ENCODE results near the gene GEMIN8. TPM values are rescaled to one million over a fixed set of nuclear protein-coding genes. Genes with fewer than 3 reads are reported as not detected.

GEMIN8 gene
- total RNA-seq, 1 experiment from 2014 or later = 14.8 TPM

GRCh38 chrX:14017399-14017798, 12.3 kb downstream of the GEMIN8 start:
- Histone ChIP-seq H3K4me1 (ENCODE audit: insufficient read depth, low read length) (no peaks in the 10 kb centered on the region), H3K27ac (ENCODE audit: insufficient read length, low read depth, low read length) (no peak overlapping the region), H4K8ac (replicated peaks; ENCODE audit: insufficient read length, low read depth, low read length) (no peak overlapping the region), H3K9ac (ENCODE audit: extremely low read depth, insufficient read length, low read length) (no peak overlapping the region), H3K4ac (ENCODE audit: low read depth, low read length) (no peak overlapping the region), H2BK5ac (ENCODE audit: insufficient read length, low read length) (no peak overlapping the region), H2BK20ac (ENCODE audit: low read depth, low read length, poor library complexity, severe bottlenecking) (no peak overlapping the region), H4K91ac (ENCODE audit: insufficient read length, low read depth, low read length) (no peak overlapping the region), H3K18ac (ENCODE audit: insufficient read length, low read depth, low read length) (no peak overlapping the region), H2BK120ac (ENCODE audit: low read depth, low read length, poor library complexity, severe bottlenecking) (no peak overlapping the region), H3K27me3 (ENCODE audit: insufficient read depth, low read length) (no peaks in the 10 kb centered on the region), H2AK5ac (ENCODE audit: insufficient read length, low read length) (no peak overlapping the region), H3K14ac (ENCODE audit: insufficient read depth, low read length) (no peak overlapping the region), H2AFZ (ENCODE audit: low read length) (no peak overlapping the region), H3K56ac (ENCODE audit: insufficient read length, low read depth, low read length) (no peak overlapping the region), H3K23ac (ENCODE audit: insufficient read length, low read depth, low read length) (no peak overlapping the region), H2BK12ac (ENCODE audit: insufficient read length, low read depth, low read length) (no peak overlapping the region), H3K23me2 (ENCODE audit: insufficient read length, low read depth, low read length, poor library complexity, severe bottlenecking) (no peaks in the 10 kb centered on the region), H3T11ph (ENCODE audit: low read length) (no peak overlapping the region), H3K79me2 (ENCODE audit: insufficient read depth, low read length) (no peaks in the 10 kb centered on the region), H2BK15ac (ENCODE audit: low read depth, low read length) (no peak overlapping the region), H3K79me1 (ENCODE audit: insufficient read depth, low read depth, low read length, poor library complexity, severe bottlenecking) (no peaks in the 10 kb centered on the region), H3K9me3 (ENCODE audit: control insufficient read depth, low read depth, low read length) (no peaks in the 10 kb centered on the region), H4K20me1 (ENCODE audit: control insufficient read depth, insufficient read depth, insufficient read length) (no peaks in the 10 kb centered on the region), H4K5ac (ENCODE audit: insufficient read length, low read depth, low read length) (no peak overlapping the region), H3K4me2 (ENCODE audit: insufficient read depth, insufficient read length, low read length) (no peak overlapping the region)
- H3K27ac Mint-ChIP-seq = no peak overlapping the region
- no peaks in the 10 kb centered on the region; the same call in 1 of the 2 replicates for H3K27me3 Mint-ChIP-seq (ENCODE audit: low read depth)
- WGBS (ENCODE audit: extremely low coverage, insufficient read length, low lambda C conversion rate) = no CpG with 5 or more reads among the region's 3 CpGs
- no peaks in the 10 kb centered on the region for H3K4me1 Mint-ChIP-seq
- TF ChIP-seq CTCF (conservative IDR thresholded peaks at IDR 0.05) = no peak
- H3K4me3 Mint-ChIP-seq = no peak overlapping the region
- DNase-seq = no peak
- H3K36me3 Mint-ChIP-seq (ENCODE audit: insufficient read depth in 1 of 3, low read depth in 3 of 3) = peaks cover 29 to 63% (median 45%) of the 10 kb centered on the region in 3 experiments
- H3K9me3 Mint-ChIP-seq = peaks cover 9 to 31% of the 10 kb centered on the region in 2 experiments

Data from H9 (cell line).